ENCODE data around the gene HSD11B1.

Gene HSD11B1

DNA sequence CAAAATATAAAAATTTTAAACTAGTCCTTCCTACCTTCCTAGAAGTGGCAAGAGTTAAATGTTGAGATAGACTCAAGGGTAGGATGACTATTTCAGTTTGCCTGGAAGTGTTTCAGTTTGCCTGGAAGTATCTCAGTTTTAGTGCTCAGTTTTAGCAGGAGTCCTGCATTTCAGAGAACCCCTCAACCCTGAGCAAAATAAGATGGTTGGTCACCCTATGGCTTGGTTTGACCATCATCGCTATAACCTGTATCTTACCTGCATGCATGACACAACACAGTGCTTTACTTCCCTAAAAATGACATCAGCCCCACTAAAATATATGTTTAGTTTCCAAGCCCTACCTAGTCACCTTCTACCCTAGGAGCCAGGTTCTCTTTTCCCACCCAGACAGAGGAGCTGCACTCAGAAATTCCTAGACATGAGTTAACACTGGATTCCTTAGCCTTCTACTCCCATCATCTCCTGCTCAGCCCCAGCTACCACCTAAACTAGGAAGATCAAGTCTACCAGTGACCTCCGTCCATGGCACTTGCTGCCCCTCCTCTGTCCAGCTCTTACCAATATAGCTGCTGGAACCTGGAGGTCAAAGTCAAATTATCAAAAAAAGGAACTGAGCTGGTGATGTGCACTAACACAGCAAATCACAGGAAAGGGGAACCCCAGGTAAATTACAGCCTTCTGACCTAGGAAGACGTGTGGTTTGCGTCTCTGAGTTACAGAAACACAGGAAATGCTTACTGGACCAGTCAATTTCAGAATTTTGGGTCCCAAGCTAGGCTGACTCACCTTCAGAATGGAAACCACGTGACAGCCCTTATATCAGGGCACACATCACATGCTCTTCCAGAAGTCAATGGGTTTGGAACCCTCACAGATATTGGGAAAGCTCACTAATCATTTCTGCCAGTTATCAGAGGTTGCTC lies 31.7 kb upstream of the HSD11B1 start:
- H3K4me3 ChIP-seq = no peak overlapping the region
- TF ChIP-seq, protein P1, sequence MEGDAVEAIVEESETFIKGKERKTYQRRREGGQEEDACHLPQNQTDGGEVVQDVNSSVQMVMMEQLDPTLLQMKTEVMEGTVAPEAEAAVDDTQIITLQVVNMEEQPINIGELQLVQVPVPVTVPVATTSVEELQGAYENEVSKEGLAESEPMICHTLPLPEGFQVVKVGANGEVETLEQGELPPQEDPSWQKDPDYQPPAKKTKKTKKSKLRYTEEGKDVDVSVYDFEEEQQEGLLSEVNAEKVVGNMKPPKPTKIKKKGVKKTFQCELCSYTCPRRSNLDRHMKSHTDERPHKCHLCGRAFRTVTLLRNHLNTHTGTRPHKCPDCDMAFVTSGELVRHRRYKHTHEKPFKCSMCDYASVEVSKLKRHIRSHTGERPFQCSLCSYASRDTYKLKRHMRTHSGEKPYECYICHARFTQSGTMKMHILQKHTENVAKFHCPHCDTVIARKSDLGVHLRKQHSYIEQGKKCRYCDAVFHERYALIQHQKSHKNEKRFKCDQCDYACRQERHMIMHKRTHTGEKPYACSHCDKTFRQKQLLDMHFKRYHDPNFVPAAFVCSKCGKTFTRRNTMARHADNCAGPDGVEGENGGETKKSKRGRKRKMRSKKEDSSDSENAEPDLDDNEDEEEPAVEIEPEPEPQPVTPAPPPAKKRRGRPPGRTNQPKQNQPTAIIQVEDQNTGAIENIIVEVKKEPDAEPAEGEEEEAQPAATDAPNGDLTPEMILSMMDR (IDR thresholded peaks at IDR 0.05) = no peak
- no peak for DNase-seq
- H3K4me1 ChIP-seq = peaks cover 0 to 23% (median 16%) of the 10 kb centered on the region in 4 donors
- intact Hi-C loops (cut with DNase I; ENCODE audit: low total_unique reads) = no loop called here
- no peaks in the 10 kb centered on the region for H3K9me3 ChIP-seq
- no peaks in the 10 kb centered on the region for H3K36me3 ChIP-seq
- H3K27me3 ChIP-seq = no peaks in the 10 kb centered on the region
- no peak overlapping the region for H3K27ac ChIP-seq

DNA sequence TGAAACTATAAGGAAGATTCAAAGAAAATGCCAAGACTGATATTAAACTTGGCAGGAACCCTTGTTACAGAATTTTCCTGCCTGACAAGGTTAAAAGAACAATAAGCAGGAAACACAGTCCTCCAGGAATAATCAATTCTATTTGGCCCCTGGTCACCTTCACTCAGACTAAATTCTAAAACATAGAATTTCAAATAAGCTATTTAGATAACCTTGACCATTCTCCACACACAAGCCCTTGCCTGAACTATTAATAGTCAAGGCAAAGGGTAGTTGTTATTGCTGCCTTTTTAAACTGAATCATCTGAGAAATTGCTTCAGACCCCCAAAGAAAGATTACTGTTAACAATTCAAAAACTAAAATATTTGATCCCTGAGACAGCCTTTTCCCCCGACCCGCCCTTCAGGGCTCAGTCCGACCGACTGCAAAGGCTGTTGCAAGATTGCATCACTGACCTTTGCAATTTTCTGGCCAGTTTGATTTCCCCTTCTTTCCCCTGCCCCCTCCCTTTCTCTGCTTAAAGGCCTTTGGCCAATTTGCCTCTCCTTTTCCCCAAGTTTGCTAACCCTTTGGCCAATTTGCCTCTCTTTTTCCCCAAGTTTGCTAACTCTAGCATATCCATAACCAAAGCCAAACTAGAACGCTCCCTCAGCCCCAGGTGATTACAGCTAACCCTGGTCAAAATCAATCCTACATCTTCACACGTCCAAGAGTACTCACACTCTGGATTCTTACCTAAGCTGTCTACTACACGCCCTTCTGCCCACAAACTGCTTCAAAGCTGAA lies 30.8 kb upstream of the HSD11B1 start:
- peak in 1 of 2 donors; percentile 60 for DNase-seq
- peaks cover 0 to 23% (median 16%) of the 10 kb centered on the region in 4 donors for H3K4me1 ChIP-seq
- no peak overlapping the region for H3K27ac ChIP-seq
- H3K36me3 ChIP-seq = no peaks in the 10 kb centered on the region
- intact Hi-C loops (cut with DNase I; ENCODE audit: low total_unique reads) = no loop called here
- H3K9me3 ChIP-seq = no peaks in the 10 kb centered on the region
- no peaks in the 10 kb centered on the region for H3K27me3 ChIP-seq
- TF ChIP-seq, protein P1 (IDR thresholded peaks at IDR 0.05) = no peak
- H3K4me3 ChIP-seq = no peak overlapping the region

DNA sequence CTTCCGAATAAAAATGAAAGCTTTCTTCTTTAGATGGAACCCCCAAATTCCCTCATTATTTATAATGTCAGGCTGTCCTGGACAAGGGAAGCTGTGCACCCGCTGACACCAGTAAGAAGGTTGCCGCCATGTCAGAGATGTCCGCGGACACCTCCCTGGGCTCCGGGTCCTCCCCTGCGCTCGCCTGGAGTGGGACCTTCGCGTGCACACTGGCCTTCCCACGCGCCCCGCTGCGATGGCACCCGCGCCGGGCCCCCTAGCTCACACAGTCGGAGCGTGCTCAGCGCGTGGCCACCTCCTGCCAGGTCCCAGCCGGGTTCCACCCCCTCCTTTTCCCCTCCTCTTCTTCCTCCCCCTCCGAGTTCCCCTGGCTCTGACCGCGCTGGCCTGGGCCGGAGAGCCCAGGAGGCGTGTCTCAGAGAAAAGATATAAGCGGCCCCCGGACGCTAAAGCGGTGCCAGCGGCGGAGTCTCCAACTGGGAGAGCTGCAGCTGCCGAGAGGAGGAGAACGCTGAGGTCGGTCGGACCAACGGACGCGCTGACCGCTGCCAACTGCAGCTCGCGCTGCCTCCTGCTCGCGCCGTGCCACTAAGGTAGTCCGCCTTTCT lies 29.6 kb upstream of the HSD11B1 start, which contains the start of gene G0S2:
Gene G0S2, plus strand, starts transcription at position 456 of the 608 bp plus-strand sequence. CDS start 273 bp downstream, outside the sequence.
- DNase-seq = peak in 1 of 2 donors; percentile 40
- intact Hi-C loops (cut with DNase I; ENCODE audit: low total_unique reads) = no loop called here
- Histone ChIP-seq H3K36me3 (no peaks in the 10 kb centered on the region), H3K4me3 (peak within 1 kb of the TSS; percentile 42 to 53), H3K27me3 (no peaks in the 10 kb centered on the region), H3K4me1 (peaks cover 0 to 23% (median 16%) of the 10 kb centered on the region in 4 donors), H3K27ac (no peak within 1 kb of the TSS), H3K9me3 (no peaks in the 10 kb centered on the region)
- TF ChIP-seq, protein P1 (IDR thresholded peaks at IDR 0.05) = no peak

DNA sequence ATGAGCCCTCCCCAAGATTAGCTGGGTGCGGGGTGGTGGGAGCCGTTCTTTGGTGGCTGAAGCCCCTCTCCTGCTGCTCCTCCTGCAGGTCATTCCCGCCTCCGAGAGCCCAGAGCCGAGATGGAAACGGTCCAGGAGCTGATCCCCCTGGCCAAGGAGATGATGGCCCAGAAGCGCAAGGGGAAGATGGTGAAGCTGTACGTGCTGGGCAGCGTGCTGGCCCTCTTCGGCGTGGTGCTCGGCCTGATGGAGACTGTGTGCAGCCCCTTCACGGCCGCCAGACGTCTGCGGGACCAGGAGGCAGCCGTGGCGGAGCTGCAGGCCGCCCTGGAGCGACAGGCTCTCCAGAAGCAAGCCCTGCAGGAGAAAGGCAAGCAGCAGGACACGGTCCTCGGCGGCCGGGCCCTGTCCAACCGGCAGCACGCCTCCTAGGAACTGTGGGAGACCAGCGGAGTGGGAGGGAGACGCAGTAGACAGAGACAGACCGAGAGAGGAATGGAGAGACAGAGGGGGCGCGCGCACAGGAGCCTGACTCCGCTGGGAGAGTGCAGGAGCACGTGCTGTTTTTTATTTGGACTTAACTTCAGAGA lies 29.0 kb upstream of the HSD11B1 start:
- TF ChIP-seq, protein P1 (IDR thresholded peaks at IDR 0.05) = no peak
- intact Hi-C loops (cut with DNase I; ENCODE audit: low total_unique reads) = no loop called here
- H3K4me1 ChIP-seq = peaks cover 0 to 23% (median 16%) of the 10 kb centered on the region in 4 donors

DNA sequence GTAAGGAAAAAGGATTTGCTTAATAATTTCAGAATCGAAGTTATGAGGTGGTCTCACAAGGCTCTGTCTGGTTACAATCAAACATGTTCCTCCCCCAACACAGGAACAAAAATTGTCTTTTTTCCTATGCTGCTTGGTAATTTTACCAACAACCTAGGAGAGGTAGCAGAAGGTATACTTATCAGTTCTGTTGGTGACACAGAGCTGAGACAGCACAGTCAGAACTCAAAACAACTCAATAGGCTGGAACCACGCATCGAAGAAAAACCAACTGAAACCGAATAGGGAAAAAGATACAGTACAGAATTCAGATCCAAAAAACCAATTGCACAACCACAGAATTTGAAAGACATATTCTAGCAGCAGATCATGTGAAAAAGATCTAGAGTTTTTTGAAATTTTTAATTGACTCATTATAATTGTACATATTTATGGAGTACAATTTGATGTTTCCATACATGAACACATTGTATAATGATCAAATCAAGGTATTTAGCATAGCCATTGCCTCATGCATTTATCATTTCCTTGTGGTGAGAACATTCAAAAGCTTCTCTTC lies 25.6 kb upstream of the HSD11B1 start:
- Histone ChIP-seq H3K4me1 (peaks cover 0 to 21% (median 16%) of the 10 kb centered on the region in 4 donors), H3K9me3 (no peaks in the 10 kb centered on the region), H3K4me3 (no peak overlapping the region), H3K27ac (no peak overlapping the region), H3K36me3 (no peaks in the 10 kb centered on the region), H3K27me3 (peaks cover 0 to 23% of the 10 kb centered on the region in 2 donors)
- DNase-seq = no peak
- intact Hi-C loops (cut with DNase I; ENCODE audit: low total_unique reads) = no loop called here
- TF ChIP-seq, protein P1 (IDR thresholded peaks at IDR 0.05) = no peak

More for the DNA sequence above, 29.0 kb upstream of the HSD11B1 start:
- H3K36me3 ChIP-seq = no peaks in the 10 kb centered on the region
- peaks cover 0 to under 1% of the 10 kb centered on the region in 2 donors for H3K27me3 ChIP-seq
- H3K27ac ChIP-seq = no peak overlapping the region
- no peak for DNase-seq
- no peaks in the 10 kb centered on the region for H3K9me3 ChIP-seq
- H3K4me3 ChIP-seq = peak overlapping the region; percentile 42 to 53

Data from tibial artery (tissue), 4 donors.